ENCODE data around the gene TRPM3. TPM values are rescaled to one million over a fixed set of nuclear protein-coding genes. Genes with fewer than 3 reads are reported as not detected.

Gene TRPM3
- total RNA-seq, 1 experiment from 2014 or later, result not detected

- DNase-seq (ENCODE audit: low read depth, low spot score) (no peak), ATAC-seq (no peak)
- in situ Hi-C loops (cut with HindIII; ENCODE audit: low pct_unique_long_range_greater_than_20kb, low sequenced_read_pairs) (no loop called here), intact Hi-C loops (cut with micrococcal nuclease; ENCODE audit: unreplicated experiment) (no loop called here)
- Histone ChIP-seq H3K27ac (ENCODE audit: low read length) (no peak overlapping the region), H3K27me3 (ENCODE audit: control insufficient read depth, insufficient read depth, low read length) (no peaks in the 10 kb centered on the region; the same call in 1 of the 2 replicates), H3K4me1 (ENCODE audit: control insufficient read depth, insufficient read depth, low read length) (no peaks in the 10 kb centered on the region), H3K36me3 (ENCODE audit: control insufficient read depth, insufficient read depth, low read length) (no peaks in the 10 kb centered on the region), H3K9me3 (ENCODE audit: control insufficient read depth, insufficient read depth, low read depth, low read length) (no peaks in the 10 kb centered on the region), H3K4me3 (ENCODE audit: low read depth in 2 of 2, low read length in 2 of 2) (no peak overlapping the region)
- CTCF ChIA-PET, result no interaction called here
- POLR2A ChIA-PET, result no interaction called here
- BruUV-seq (replicated peaks), result no TSS peak
- TF ChIP-seq SIN3A (IDR thresholded peaks at IDR 0.05; ENCODE audit: borderline replicate concordance, insufficient read depth, low read depth, low read length), result no peak
- TF ChIP-seq POLR2AphosphoS5 (IDR thresholded peaks at IDR 0.05; ENCODE audit: low read depth, low read length), result no peak
- TF ChIP-seq, protein P1, sequence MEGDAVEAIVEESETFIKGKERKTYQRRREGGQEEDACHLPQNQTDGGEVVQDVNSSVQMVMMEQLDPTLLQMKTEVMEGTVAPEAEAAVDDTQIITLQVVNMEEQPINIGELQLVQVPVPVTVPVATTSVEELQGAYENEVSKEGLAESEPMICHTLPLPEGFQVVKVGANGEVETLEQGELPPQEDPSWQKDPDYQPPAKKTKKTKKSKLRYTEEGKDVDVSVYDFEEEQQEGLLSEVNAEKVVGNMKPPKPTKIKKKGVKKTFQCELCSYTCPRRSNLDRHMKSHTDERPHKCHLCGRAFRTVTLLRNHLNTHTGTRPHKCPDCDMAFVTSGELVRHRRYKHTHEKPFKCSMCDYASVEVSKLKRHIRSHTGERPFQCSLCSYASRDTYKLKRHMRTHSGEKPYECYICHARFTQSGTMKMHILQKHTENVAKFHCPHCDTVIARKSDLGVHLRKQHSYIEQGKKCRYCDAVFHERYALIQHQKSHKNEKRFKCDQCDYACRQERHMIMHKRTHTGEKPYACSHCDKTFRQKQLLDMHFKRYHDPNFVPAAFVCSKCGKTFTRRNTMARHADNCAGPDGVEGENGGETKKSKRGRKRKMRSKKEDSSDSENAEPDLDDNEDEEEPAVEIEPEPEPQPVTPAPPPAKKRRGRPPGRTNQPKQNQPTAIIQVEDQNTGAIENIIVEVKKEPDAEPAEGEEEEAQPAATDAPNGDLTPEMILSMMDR (IDR thresholded peaks at IDR 0.05), result no peak
- no peak for TF ChIP-seq TCF7L2 (IDR thresholded peaks at IDR 0.05; ENCODE audit: low read depth, low read length)
Observed at GRCh38 chr9:70581955-70582350, 539.5 kb downstream of the TRPM3 start.

DNA sequence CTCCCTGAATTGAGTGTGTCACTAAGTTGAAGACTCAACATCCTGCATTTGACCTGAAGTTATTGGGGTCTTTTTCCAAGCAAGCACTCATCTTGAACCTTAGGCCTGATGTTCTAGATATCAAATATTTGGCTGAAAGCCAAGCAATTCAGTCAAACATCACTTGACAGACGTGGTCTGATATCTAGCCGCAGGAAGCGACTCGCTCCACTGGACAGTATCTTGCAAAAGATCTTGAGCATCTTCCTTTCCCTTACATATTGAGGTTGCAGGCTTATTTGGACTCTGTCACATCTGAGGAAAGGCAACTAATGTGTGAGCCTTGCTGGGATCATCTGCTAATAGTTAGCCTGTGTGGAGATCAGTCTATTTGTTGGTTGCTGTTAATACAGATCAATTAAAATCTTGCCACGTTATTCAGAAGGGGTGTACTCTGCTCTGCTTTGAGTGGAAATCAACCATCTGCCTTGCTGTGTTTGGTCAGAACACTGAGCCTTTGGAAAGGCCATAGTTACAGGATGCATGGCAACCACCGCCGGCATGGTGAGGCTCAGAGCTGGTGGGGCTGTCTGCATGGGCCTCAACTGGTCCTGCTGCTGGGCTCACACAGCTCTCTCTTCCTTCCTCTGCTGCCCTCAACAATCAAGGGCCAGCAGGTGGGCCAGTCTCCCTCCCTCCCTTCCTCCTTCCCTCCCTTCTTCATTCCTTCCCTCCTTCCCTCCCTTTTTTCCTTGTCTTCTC, 540.0 kb downstream of the TRPM3 start:
- TF ChIP-seq, protein P2, sequence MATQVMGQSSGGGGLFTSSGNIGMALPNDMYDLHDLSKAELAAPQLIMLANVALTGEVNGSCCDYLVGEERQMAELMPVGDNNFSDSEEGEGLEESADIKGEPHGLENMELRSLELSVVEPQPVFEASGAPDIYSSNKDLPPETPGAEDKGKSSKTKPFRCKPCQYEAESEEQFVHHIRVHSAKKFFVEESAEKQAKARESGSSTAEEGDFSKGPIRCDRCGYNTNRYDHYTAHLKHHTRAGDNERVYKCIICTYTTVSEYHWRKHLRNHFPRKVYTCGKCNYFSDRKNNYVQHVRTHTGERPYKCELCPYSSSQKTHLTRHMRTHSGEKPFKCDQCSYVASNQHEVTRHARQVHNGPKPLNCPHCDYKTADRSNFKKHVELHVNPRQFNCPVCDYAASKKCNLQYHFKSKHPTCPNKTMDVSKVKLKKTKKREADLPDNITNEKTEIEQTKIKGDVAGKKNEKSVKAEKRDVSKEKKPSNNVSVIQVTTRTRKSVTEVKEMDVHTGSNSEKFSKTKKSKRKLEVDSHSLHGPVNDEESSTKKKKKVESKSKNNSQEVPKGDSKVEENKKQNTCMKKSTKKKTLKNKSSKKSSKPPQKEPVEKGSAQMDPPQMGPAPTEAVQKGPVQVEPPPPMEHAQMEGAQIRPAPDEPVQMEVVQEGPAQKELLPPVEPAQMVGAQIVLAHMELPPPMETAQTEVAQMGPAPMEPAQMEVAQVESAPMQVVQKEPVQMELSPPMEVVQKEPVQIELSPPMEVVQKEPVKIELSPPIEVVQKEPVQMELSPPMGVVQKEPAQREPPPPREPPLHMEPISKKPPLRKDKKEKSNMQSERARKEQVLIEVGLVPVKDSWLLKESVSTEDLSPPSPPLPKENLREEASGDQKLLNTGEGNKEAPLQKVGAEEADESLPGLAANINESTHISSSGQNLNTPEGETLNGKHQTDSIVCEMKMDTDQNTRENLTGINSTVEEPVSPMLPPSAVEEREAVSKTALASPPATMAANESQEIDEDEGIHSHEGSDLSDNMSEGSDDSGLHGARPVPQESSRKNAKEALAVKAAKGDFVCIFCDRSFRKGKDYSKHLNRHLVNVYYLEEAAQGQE (IDR thresholded peaks at IDR 0.05; ENCODE audit: insufficient read depth in 1 of 2, low read depth in 2 of 2, low read length in 1 of 2), result no peak
- TF ChIP-seq POLR2AphosphoS5 (IDR thresholded peaks at IDR 0.05; ENCODE audit: low read depth, low read length), result no peak
- TF ChIP-seq SIN3A (IDR thresholded peaks at IDR 0.05; ENCODE audit: borderline replicate concordance, insufficient read depth, low read depth, low read length), result no peak
- TF ChIP-seq, protein P1 (IDR thresholded peaks at IDR 0.05), result no peak
- TF ChIP-seq TCF7L2 (IDR thresholded peaks at IDR 0.05; ENCODE audit: low read depth, low read length), result no peak
- Histone ChIP-seq H3K36me3 (ENCODE audit: control insufficient read depth, insufficient read depth, low read length) (no peaks in the 10 kb centered on the region), H3K4me1 (ENCODE audit: control insufficient read depth, insufficient read depth, low read length) (no peaks in the 10 kb centered on the region), H3K9me3 (ENCODE audit: control insufficient read depth, insufficient read depth, low read depth, low read length) (no peaks in the 10 kb centered on the region), H3K4me3 (ENCODE audit: low read depth in 2 of 2, low read length in 2 of 2) (no peak overlapping the region), H3K27me3 (ENCODE audit: control insufficient read depth, insufficient read depth, low read length) (no peaks in the 10 kb centered on the region; the same call in 1 of the 2 replicates), H3K27ac (ENCODE audit: low read length) (no peak overlapping the region)
- BruUV-seq (replicated peaks), result no TSS peak
- ChIA-PET POLR2A (no interaction called here), CTCF (no interaction called here)
- ATAC-seq (no peak), DNase-seq (ENCODE audit: low read depth, low spot score) (no peak)
- intact Hi-C loops (cut with micrococcal nuclease; ENCODE audit: unreplicated experiment), result no loop called here
- in situ Hi-C loops (cut with HindIII; ENCODE audit: low pct_unique_long_range_greater_than_20kb, low sequenced_read_pairs), result no loop called here

Measured in Panc1 (cell line).